IMR-90 (cell line): ENCODE data around the gene VASH1.

Experiments
- FOS ChIP-seq: fragments of 150-350 bp; IDR thresholded peaks from 2 replicates; pipeline ENCODE4 v1.6.1; 2016; ENCODE audit warnings: low read depth, low read length
- MXI1 ChIP-seq: IDR thresholded peaks from 2 replicates; pipeline ENCODE4 v1.6.1; 2012; ENCODE audit warnings: low read depth, mild to moderate bottlenecking, low read length, moderate library complexity, borderline replicate concordance
- NFE2L2 ChIP-seq: fragments of 150-350 bp; IDR thresholded peaks from 2 replicates; pipeline ENCODE4 v1.6.1; 2016; ENCODE audit warnings: low read depth, mild to moderate bottlenecking, low read length
- POLR2A ChIP-seq: IDR thresholded peaks from 2 replicates; pipeline ENCODE4 v1.6.1; 2012; ENCODE audit warnings: mild to moderate bottlenecking, low read depth, low read length
- TF ChIP-seq, protein P1 (sequence below): conservative IDR thresholded peaks from 2 replicates; pipeline ENCODE4 v1.5.1; 2012; ENCODE audit warnings: mild to moderate bottlenecking, low read depth, low read length, improper control_type of control experiment

DNA sequence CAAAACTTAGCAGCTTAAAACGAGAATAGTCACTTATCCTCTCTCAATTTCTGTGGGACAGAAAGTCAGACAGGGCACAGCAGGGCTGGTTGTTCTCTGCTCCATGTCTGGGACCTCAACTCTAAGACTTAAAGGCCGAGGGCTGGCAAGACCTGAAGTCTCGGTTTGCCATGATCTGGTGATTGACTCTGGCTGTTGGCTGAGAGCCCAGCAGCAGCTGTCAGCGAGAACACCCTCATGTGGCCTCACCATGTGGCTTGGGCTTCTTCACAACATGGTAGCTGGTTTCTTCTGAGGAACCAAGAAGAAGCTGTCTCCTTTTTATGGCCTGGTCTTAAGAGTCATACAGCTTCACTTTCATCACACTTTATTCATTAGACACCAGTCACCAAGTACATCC is 1.7 kb upstream of the VASH1 start:
- no peak for TF ChIP-seq FOS
- TF ChIP-seq POLR2A: no peak
- TF ChIP-seq, protein P1, sequence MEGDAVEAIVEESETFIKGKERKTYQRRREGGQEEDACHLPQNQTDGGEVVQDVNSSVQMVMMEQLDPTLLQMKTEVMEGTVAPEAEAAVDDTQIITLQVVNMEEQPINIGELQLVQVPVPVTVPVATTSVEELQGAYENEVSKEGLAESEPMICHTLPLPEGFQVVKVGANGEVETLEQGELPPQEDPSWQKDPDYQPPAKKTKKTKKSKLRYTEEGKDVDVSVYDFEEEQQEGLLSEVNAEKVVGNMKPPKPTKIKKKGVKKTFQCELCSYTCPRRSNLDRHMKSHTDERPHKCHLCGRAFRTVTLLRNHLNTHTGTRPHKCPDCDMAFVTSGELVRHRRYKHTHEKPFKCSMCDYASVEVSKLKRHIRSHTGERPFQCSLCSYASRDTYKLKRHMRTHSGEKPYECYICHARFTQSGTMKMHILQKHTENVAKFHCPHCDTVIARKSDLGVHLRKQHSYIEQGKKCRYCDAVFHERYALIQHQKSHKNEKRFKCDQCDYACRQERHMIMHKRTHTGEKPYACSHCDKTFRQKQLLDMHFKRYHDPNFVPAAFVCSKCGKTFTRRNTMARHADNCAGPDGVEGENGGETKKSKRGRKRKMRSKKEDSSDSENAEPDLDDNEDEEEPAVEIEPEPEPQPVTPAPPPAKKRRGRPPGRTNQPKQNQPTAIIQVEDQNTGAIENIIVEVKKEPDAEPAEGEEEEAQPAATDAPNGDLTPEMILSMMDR: no peak
- no peak for TF ChIP-seq MXI1
- TF ChIP-seq NFE2L2: no peak
